Body of pancreas (tissue), 4 donors: Measurements from ENCODE around the gene EIF5AL1. TPM values are rescaled to one million over a fixed set of nuclear protein-coding genes. Genes with fewer than 3 reads are reported as not detected.

Experiments used
- ATAC-seq: fragments of 150-250 bp; one replicate; pipeline ENCODE4 v1.9.1; 2016
- DNase-seq, 4 donors: peaks; one replicate each; pipeline ENCODE4 v3.0.0-alpha.2; 2019
- H3K27ac ChIP-seq, 4 donors: fragments of 200-600 bp; sonication (generic); 1 replicate in 3 of 4; 2 replicates in 1 of 4; pipeline versions ENCODE4 v1.5.1 to v1.6.1; 2016 to 2019; ENCODE audit warnings: mild to moderate bottlenecking in 1 of 4, mixed read lengths in 1 of 4, moderate library complexity in 1 of 4
- H3K27me3 ChIP-seq, 2 donors: fragments of 200-600 bp; sonication (generic); one replicate each; pipeline ENCODE4 v1.6.0; 2016; ENCODE audit warnings: mild to moderate bottlenecking in 1 of 2
- H3K36me3 ChIP-seq, 2 donors: fragments of 200-600 bp; sonication (generic); replicated peaks in 1 of 2; 2 replicates each; pipeline ENCODE4 v1.5.1; 2016; ENCODE audit warnings: low read depth in 2 of 2; ENCODE audit not compliant: insufficient read depth in 1 of 2
- H3K4me1 ChIP-seq: fragments of 200-600 bp; sonication (generic); one replicate; pipeline ENCODE4 v1.6.0; 2016
- H3K4me3 ChIP-seq, 2 donors: fragments of 200-600 bp; sonication (generic); 1 replicate in 1 of 2; 2 replicates in 1 of 2; pipeline ENCODE4 v1.5.1; 2016 to 2019
- H3K9me3 ChIP-seq, 3 donors: fragments of 200-600 bp; sonication (generic); 1 replicate in 2 of 3; 2 replicates in 1 of 3; pipeline ENCODE4 v1.5.1; 2016
- CTCF ChIP-seq, 7 experiments: fragments of 450-650 bp in 4 of 7; fragments of 200-600 bp in 3 of 7; sonication (generic) in 3 of 7; IDR thresholded peaks; one replicate each; pipeline ENCODE4 v1.5.1; 2016 to 2019; ENCODE audit warnings: antibody characterized with exemption in 7 of 7
- POLR2A ChIP-seq, 3 donors: fragments of 450-650 bp; IDR thresholded peaks; one replicate each; pipeline ENCODE4 v1.6.1; 2016; ENCODE audit warnings: antibody characterized with exemption in 3 of 3, mild to moderate bottlenecking in 2 of 3
- WGBS, 2 donors: methylation state at CpG; one replicate each; pipeline ENCODE4 v1.1.5; 2017; 5-methylcytosine and 5-hydroxymethylcytosine counted together
- intact Hi-C: fragments of 100-400 bp; cut with DNase I; formaldehyde crosslinking; loops from one replicate; pipeline ENCODE4 v1.15.1; 2023
- small RNA-seq: library from RNA; depleted of rRNA; stranded (forward); fragments of <200 nt; gene quantifications from one replicate; pipeline ENCODE3, GENCODE V24; 2016
- total RNA-seq, 2 donors: library from RNA; depleted of rRNA; stranded (reverse); fragments of >200 nt; gene quantifications; one replicate each; pipeline ENCODE4 v1.1.0, GENCODE V29; 2016

The EIF5AL1 gene
- total RNA-seq, 2 donors from 2014 or later, result not detected

- peaks cover 27% of the 10 kb centered on the region for H3K4me1 ChIP-seq
- no peak for ATAC-seq
- H3K36me3 ChIP-seq, result no peaks in the 10 kb centered on the region
- H3K27ac ChIP-seq, result peak within 1 kb of the TSS in 1 of 4 donors; percentile 23
- no peaks in the 10 kb centered on the region for H3K9me3 ChIP-seq
- 93% methylated on average over 1 of the region's 1 CpG; no CpG with 5 or more reads in 1 of the 2 donors for WGBS, 2 donors
- H3K4me3 ChIP-seq, result no peak within 1 kb of the TSS
- DNase-seq, result peak in 2 of 4 donors; percentile 8 to 17
- TF ChIP-seq POLR2A (IDR thresholded peaks at IDR 0.05) (no peak), CTCF (IDR thresholded peaks at IDR 0.05) (no peak)
- no peaks in the 10 kb centered on the region for H3K27me3 ChIP-seq
- intact Hi-C loops, result no loop called here
These were observed 47.9 kb downstream of the EIF5AL1 start, which contains the start of gene SFTPA2 for GRCh38 chr10:79560160-79560709. Gene SFTPA2, minus strand, starts transcription at chr10:79560407. Its CDS starts 924 bp downstream, at chr10:79559483.

GRCh38 chr10:79561257-79561656 lies 48.9 kb downstream of the EIF5AL1 start:
- TF ChIP-seq POLR2A (IDR thresholded peaks at IDR 0.05) (no peak), CTCF (IDR thresholded peaks at IDR 0.05) (no peak)
- Histone ChIP-seq H3K36me3 (no peaks in the 10 kb centered on the region), H3K9me3 (no peaks in the 10 kb centered on the region), H3K4me3 (no peak overlapping the region), H3K27ac (peak overlapping the region in 1 of 4 donors; percentile 8), H3K4me1 (peaks cover 27% of the 10 kb centered on the region), H3K27me3 (no peaks in the 10 kb centered on the region)
- 11 to 26% methylated on average over 2 to 3 of the region's 3 CpGs for WGBS, 2 donors
- intact Hi-C loops, result no loop called here
- ATAC-seq, result peak; percentile 59
- DNase-seq, result peak; percentile 32 to 66 (median 56)

DNA sequence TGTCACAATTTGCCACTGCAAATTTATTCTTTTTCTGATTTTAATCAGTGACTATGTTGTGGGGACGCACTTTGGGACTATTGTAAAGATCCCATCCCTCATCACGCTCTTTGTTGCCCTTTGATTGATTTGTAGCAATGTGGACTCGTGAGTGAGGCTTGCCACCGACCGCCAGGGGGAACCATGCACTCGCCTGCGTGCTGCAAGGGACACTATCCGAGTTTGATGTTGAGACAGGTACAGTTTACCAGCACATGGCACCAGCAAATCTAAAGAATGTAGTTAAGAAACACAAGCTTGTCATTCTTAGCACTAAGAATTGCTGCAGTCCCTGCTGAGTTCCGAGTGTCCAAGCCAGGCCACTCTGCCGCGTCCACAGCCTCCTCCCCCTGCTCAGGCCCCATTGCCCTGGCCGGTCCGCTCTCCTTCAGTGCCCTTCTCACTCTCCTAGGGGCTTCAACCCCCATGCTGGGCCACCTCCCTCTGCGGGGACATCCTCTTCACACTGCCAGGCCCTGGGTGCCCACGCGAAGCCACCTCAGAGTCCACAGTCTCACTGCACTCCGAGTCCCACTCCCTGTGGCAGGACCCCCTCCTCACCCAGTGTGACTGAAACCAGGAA lies 49.9 kb downstream of the EIF5AL1 start:
- no peak for TF ChIP-seq POLR2A (IDR thresholded peaks at IDR 0.05)
- TF ChIP-seq CTCF (IDR thresholded peaks at IDR 0.05), result peak; percentile 64 to 89 (median 74)
- DNase-seq (peak; percentile 70 to 80 (median 75)), ATAC-seq (peak; percentile 85)
- Histone ChIP-seq H3K9me3 (no peaks in the 10 kb centered on the region), H3K27me3 (no peaks in the 10 kb centered on the region), H3K4me1 (peaks cover 27% of the 10 kb centered on the region), H3K27ac (no peak overlapping the region), H3K4me3 (no peak overlapping the region), H3K36me3 (no peaks in the 10 kb centered on the region)
- intact Hi-C loops, result no loop called here
- 29 to 33% methylated on average over 14 to 17 of the region's 17 CpGs for WGBS, 2 donors

- TF ChIP-seq CTCF (IDR thresholded peaks at IDR 0.05) (no peak), POLR2A (IDR thresholded peaks at IDR 0.05) (no peak)
- intact Hi-C loops, result no loop called here
- H3K27ac ChIP-seq, result no peak overlapping the region
- DNase-seq (no peak), ATAC-seq (no peak)
- 56 to 79% methylated on average over 4 of the region's 4 CpGs for WGBS, 2 donors
- H3K9me3 ChIP-seq, result no peaks in the 10 kb centered on the region
- peaks cover 27% of the 10 kb centered on the region for H3K4me1 ChIP-seq
- H3K27me3 ChIP-seq, result no peaks in the 10 kb centered on the region
- H3K4me3 ChIP-seq, result no peak overlapping the region
- H3K36me3 ChIP-seq, result no peaks in the 10 kb centered on the region
These were observed 51.1 kb downstream of the EIF5AL1 start for GRCh38 chr10:79563426-79563825.

Small RNA genes lying within 50 kb of the gene (small RNA-seq; reads per million reads assigned to genes)
- gene BX248123.2 (not detected), gene RPS12P18 (not detected)

Other genes starting within 250 kb of the EIF5AL1 start
- 10 to 100 TPM; 19.2 to 67.9 TPM for gene PPIF, start 165.1 kb upstream of the EIF5AL1 start, total RNA-seq
- 10 to 100 TPM; 14.0 to 19.8 TPM for gene ZCCHC24, start 66.9 kb upstream of the EIF5AL1 start, total RNA-seq
- gene SFTPA2, start 47.9 kb downstream of the EIF5AL1 start, total RNA-seq, result 1 to 10 TPM in 1 of 2 donors, not detected in 1; 1.6 TPM
- gene SFTPA1, start 98.4 kb downstream of the EIF5AL1 start, total RNA-seq, result under 1 TPM in 1 of 2 donors, not detected in 1; 0.26 TPM
- 1 to 10 TPM in 1 of 2 donors, under 1 TPM in 1; 0.33 to 1.3 TPM for gene NUTM2B, start 190.7 kb downstream of the EIF5AL1 start, total RNA-seq